HepG2 (cell line): ENCODE measurements around the gene CDC42EP5. TPM values are rescaled to one million over a fixed set of nuclear protein-coding genes. Genes with fewer than 3 reads are reported as not detected.

ENCODE experiments used
- CBX1 ChIP-seq: IDR thresholded peaks from one replicate; pipeline ENCODE4 v1.6.1; 2016; ENCODE audit warnings: antibody characterized with exemption, low read depth
- KDM4B ChIP-seq: sonication (generic); formaldehyde crosslinking; IDR thresholded peaks from 2 replicates; pipeline ENCODE4 v1.4.0; 2020; ENCODE audit warnings: missing genetic modification reagents
- TBP ChIP-seq: sonication (generic); formaldehyde crosslinking; IDR thresholded peaks from 2 replicates; pipeline ENCODE4 v1.5.0; 2020; ENCODE audit warnings: missing genetic modification reagents
- ZBTB20 ChIP-seq: sonication (generic); formaldehyde crosslinking; IDR thresholded peaks from 2 replicates; pipeline ENCODE4 v1.8.1; 2023; ENCODE audit warnings: missing genetic modification reagents, low read depth, mild to moderate bottlenecking, borderline replicate concordance
- ZNF331 ChIP-seq: sonication (generic); formaldehyde crosslinking; IDR thresholded peaks from 2 replicates; pipeline ENCODE4 v1.4.0; 2020; ENCODE audit warnings: missing genetic modification reagents
- polyA plus RNA-seq, 8 experiments: library from polyadenylated mRNA; depleted of rRNA in 3 of 8; stranded (reverse) in 7 of 8; unstranded in 1 of 8; fragments of >200 nt; fragmentation: Illumina TruSeq in 4 of 8; extraction: Trizol in 4 of 8; gene quantifications; 2 replicates each; pipeline versions ENCODE4 v1.2.1 to v1.2.3, GENCODE V29; 2011 to 2016; ENCODE audit warnings: low read depth in 4 of 8, missing spikeins in 1 of 8, mixed read lengths in 1 of 8; ENCODE audit not compliant: insufficient read depth in 1 of 8
- total RNA-seq, 5 experiments: library from RNA; depleted of rRNA; stranded (reverse); fragments of >200 nt; fragmentation: Illumina TruSeq; extraction: Trizol; gene quantifications; 2 replicates each; pipeline ENCODE4 v1.2.3, GENCODE V29; 2016; ENCODE audit warnings: low read depth in 1 of 5
- TF ChIP-seq, protein P1 (sequence below): sonication (generic); formaldehyde crosslinking; IDR thresholded peaks from 2 replicates; pipeline ENCODE4 v1.9.0; 2021; ENCODE audit warnings: missing genetic modification reagents, mild to moderate bottlenecking, borderline replicate concordance
- TF ChIP-seq, protein P2 (sequence below): sonication (generic); formaldehyde crosslinking; IDR thresholded peaks from 2 replicates; pipeline ENCODE4 v1.4.0; 2020; ENCODE audit warnings: missing genetic modification reagents
- TF ChIP-seq, protein P3 (sequence below): IDR thresholded peaks from 2 replicates; pipeline ENCODE4 v1.6.1; 2016; ENCODE audit warnings: missing biosample characterization, missing genetic modification reagents, low read depth
- TF ChIP-seq, protein P4 (sequence below), 2 experiments: sonication (generic) in 1 of 2; formaldehyde crosslinking in 1 of 2; IDR thresholded peaks; 2 replicates each; pipeline versions ENCODE4 v1.4.0 to v1.6.1; 2016 to 2020; ENCODE audit warnings: borderline replicate concordance in 1 of 2, low read depth in 1 of 2, mild to moderate bottlenecking in 1 of 2, missing genetic modification reagents in 1 of 2
- TF ChIP-seq, protein P5 (sequence below): IDR thresholded peaks from 2 replicates; pipeline ENCODE4 v1.6.1; 2016; ENCODE audit warnings: low read depth, missing genetic modification reagents, missing compliant biosample characterization

The CDC42EP5 gene
- total and polyA plus RNA-seq, 2 of the 13 experiments (the other 11 are each of a cell fraction or from before 2014, with no cell fraction given), result 0.41 to 1.6 TPM

DNA sequence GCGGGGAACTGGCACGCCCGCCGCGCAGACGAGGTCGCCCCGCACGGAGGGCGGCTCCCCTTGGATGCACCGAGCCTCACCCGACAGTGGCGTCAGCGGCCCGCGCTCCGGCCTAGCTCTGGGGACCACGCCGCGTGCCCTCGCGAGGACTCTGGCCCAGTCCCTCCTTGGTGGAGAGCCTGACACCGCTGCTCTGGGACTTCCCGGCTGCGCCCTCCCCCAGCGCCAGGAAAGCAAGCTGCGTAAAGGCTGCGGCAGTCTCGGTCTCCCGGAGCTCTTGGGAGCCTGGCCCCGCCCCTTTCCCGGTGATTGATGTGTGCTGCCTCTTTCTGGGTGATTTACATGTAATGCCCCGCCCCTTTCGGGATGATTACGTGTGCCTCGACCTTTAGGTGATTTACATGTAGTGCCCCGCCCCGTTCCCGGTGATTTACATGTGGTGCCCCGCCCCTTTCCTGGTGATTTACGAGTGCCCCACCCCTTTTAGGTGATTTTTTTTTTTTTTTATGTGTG is 9.5 kb downstream of the CDC42EP5 start, which contains the start of gene LENG9 (continued):
- TF ChIP-seq, protein P1, sequence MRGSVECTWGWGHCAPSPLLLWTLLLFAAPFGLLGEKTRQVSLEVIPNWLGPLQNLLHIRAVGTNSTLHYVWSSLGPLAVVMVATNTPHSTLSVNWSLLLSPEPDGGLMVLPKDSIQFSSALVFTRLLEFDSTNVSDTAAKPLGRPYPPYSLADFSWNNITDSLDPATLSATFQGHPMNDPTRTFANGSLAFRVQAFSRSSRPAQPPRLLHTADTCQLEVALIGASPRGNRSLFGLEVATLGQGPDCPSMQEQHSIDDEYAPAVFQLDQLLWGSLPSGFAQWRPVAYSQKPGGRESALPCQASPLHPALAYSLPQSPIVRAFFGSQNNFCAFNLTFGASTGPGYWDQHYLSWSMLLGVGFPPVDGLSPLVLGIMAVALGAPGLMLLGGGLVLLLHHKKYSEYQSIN, result no peak
- TF ChIP-seq, protein P2, sequence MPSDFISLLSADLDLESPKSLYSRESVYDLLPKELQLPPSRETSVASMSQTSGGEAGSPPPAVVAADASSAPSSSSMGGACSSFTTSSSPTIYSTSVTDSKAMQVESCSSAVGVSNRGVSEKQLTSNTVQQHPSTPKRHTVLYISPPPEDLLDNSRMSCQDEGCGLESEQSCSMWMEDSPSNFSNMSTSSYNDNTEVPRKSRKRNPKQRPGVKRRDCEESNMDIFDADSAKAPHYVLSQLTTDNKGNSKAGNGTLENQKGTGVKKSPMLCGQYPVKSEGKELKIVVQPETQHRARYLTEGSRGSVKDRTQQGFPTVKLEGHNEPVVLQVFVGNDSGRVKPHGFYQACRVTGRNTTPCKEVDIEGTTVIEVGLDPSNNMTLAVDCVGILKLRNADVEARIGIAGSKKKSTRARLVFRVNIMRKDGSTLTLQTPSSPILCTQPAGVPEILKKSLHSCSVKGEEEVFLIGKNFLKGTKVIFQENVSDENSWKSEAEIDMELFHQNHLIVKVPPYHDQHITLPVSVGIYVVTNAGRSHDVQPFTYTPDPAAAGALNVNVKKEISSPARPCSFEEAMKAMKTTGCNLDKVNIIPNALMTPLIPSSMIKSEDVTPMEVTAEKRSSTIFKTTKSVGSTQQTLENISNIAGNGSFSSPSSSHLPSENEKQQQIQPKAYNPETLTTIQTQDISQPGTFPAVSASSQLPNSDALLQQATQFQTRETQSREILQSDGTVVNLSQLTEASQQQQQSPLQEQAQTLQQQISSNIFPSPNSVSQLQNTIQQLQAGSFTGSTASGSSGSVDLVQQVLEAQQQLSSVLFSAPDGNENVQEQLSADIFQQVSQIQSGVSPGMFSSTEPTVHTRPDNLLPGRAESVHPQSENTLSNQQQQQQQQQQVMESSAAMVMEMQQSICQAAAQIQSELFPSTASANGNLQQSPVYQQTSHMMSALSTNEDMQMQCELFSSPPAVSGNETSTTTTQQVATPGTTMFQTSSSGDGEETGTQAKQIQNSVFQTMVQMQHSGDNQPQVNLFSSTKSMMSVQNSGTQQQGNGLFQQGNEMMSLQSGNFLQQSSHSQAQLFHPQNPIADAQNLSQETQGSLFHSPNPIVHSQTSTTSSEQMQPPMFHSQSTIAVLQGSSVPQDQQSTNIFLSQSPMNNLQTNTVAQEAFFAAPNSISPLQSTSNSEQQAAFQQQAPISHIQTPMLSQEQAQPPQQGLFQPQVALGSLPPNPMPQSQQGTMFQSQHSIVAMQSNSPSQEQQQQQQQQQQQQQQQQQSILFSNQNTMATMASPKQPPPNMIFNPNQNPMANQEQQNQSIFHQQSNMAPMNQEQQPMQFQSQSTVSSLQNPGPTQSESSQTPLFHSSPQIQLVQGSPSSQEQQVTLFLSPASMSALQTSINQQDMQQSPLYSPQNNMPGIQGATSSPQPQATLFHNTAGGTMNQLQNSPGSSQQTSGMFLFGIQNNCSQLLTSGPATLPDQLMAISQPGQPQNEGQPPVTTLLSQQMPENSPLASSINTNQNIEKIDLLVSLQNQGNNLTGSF (CRISPR knock-in tag), result 0 out of 2 replicates have a peak, but pooled peaks have one; percentile 77
- TF ChIP-seq, protein P3, sequence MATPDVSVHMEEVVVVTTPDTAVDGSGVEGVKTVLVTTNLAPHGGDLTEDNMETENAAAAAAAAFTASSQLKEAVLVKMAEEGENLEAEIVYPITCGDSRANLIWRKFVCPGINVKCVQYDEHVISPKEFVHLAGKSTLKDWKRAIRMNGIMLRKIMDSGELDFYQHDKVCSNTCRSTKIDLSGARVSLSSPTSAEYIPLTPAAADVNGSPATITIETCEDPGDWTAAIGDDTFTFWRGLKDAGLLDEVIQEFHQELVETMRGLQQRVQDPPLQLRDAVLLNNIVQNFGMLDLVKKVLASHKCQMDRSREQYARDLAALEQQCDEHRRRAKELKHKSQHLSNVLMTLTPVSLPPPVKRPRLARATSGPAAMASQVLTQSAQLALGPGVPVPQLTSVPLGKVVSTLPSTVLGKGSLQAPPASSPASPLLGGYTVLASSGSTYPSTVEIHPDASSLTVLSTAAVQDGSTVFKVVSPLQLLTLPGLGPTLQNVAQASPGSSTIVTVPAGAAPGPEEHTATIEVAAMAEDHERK (CRISPR knock-in tag), result no peak; the same call in 1 of the 2 replicates
- TF ChIP-seq, protein P4, sequence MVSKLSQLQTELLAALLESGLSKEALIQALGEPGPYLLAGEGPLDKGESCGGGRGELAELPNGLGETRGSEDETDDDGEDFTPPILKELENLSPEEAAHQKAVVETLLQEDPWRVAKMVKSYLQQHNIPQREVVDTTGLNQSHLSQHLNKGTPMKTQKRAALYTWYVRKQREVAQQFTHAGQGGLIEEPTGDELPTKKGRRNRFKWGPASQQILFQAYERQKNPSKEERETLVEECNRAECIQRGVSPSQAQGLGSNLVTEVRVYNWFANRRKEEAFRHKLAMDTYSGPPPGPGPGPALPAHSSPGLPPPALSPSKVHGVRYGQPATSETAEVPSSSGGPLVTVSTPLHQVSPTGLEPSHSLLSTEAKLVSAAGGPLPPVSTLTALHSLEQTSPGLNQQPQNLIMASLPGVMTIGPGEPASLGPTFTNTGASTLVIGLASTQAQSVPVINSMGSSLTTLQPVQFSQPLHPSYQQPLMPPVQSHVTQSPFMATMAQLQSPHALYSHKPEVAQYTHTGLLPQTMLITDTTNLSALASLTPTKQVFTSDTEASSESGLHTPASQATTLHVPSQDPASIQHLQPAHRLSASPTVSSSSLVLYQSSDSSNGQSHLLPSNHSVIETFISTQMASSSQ (IDR thresholded peaks at IDR 0.05; ENCODE audit: low read depth), result no peak
- TF ChIP-seq, protein P4 (CRISPR knock-in tag; IDR thresholded peaks at IDR 0.05; ENCODE audit: borderline replicate concordance), result no peak
- TF ChIP-seq TBP (CRISPR knock-in tag), result no peak
- TF ChIP-seq CBX1, result no peak
- peak; percentile 71 for TF ChIP-seq ZNF331
- 0 out of 2 replicates have a peak, but pooled peaks have one; percentile 14 for TF ChIP-seq ZBTB20 (CRISPR knock-in tag)
- TF ChIP-seq, protein P5, sequence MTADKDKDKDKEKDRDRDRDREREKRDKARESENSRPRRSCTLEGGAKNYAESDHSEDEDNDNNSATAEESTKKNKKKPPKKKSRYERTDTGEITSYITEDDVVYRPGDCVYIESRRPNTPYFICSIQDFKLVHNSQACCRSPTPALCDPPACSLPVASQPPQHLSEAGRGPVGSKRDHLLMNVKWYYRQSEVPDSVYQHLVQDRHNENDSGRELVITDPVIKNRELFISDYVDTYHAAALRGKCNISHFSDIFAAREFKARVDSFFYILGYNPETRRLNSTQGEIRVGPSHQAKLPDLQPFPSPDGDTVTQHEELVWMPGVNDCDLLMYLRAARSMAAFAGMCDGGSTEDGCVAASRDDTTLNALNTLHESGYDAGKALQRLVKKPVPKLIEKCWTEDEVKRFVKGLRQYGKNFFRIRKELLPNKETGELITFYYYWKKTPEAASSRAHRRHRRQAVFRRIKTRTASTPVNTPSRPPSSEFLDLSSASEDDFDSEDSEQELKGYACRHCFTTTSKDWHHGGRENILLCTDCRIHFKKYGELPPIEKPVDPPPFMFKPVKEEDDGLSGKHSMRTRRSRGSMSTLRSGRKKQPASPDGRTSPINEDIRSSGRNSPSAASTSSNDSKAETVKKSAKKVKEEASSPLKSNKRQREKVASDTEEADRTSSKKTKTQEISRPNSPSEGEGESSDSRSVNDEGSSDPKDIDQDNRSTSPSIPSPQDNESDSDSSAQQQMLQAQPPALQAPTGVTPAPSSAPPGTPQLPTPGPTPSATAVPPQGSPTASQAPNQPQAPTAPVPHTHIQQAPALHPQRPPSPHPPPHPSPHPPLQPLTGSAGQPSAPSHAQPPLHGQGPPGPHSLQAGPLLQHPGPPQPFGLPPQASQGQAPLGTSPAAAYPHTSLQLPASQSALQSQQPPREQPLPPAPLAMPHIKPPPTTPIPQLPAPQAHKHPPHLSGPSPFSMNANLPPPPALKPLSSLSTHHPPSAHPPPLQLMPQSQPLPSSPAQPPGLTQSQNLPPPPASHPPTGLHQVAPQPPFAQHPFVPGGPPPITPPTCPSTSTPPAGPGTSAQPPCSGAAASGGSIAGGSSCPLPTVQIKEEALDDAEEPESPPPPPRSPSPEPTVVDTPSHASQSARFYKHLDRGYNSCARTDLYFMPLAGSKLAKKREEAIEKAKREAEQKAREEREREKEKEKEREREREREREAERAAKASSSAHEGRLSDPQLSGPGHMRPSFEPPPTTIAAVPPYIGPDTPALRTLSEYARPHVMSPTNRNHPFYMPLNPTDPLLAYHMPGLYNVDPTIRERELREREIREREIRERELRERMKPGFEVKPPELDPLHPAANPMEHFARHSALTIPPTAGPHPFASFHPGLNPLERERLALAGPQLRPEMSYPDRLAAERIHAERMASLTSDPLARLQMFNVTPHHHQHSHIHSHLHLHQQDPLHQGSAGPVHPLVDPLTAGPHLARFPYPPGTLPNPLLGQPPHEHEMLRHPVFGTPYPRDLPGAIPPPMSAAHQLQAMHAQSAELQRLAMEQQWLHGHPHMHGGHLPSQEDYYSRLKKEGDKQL (CRISPR knock-in tag), result no peak
- 0 out of 2 replicates have a peak, but pooled peaks have one; percentile 27 for TF ChIP-seq KDM4B (CRISPR knock-in tag)
